ENCODE results near the gene MELTF.

MELTF gene

DNA sequence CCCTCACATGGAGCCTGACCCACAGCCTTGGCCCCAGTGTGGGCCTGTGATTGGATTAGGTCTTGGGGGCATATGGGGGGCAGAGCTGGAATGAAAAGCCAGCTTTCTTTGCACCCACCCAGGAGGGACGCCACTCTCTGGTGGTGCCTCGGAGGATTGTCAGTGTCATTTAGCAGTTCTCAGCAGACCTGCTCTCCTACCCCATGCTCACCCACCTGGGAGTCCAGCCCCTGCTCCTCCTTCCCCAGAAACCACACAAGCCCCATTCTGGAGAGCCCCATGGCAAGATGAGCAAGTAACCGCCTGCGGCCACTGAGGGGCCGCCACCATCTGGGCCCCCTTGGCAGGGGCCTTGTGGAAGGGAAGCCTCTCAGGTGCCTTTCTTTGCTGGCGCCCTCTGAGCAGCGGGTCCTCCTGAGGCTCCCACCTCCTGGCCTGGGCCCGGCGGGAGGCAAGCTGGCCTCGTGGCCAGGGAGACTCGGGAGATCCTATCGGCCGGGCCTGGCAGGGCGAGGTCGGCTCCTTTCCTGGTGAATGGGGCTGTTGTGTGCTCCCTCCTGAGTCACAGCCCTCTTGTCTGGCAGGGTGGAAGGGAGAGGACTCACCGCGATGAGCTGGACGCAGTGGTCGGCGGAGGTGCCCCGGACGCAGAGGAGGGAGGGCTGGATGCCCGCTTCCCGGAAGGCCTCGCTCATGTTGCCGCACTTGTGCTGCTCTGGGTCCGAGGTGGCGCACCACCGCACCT is 2.3 kb downstream of the MELTF start:
- DNase-seq (ENCODE audit: low read depth, low spot score), result no peak
- H3K36me3 ChIP-seq (ENCODE audit: control insufficient read depth, insufficient read depth, low read length), result no peaks in the 10 kb centered on the region
- WGBS (ENCODE audit: insufficient coverage, insufficient read length), result no CpG with 5 or more reads among the region's 29 CpGs
- no peak overlapping the region for H3K27ac ChIP-seq (ENCODE audit: low read length)
- H3K4me3 ChIP-seq (ENCODE audit: low read length), result no peak overlapping the region
- H3K27me3 ChIP-seq (ENCODE audit: control insufficient read depth, insufficient read depth, low read length), result no peaks in the 10 kb centered on the region; the same call in 1 of the 2 replicates
- H3K4me1 ChIP-seq (ENCODE audit: control insufficient read depth, insufficient read depth, low read length), result 0 out of 2 replicates have a peak, but pooled peaks cover 1% of the 10 kb centered on the region
- H3K9me3 ChIP-seq (ENCODE audit: control insufficient read depth, insufficient read depth, low read length), result no peaks in the 10 kb centered on the region

DNA sequence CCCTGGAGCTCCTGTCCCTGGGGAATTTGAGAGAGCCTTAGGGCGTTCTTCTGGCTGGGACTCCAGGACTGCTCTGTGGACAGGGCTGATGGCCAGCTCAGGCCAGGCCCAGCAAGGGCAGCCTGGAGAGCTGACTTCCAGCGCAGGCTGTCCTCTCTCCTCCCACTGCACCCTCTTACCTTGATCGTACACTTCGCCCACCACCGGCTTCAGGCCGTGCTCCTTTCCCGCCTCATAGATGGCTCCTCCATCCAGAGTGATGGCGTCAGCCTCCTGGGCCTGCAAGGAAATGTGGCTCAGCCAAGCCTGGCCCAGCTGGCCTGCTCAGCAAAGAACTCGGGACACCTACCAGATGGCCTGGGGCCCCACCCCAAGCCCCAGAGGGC is 3.1 kb downstream of the MELTF start:
- Histone ChIP-seq H3K9me3 (ENCODE audit: control insufficient read depth, insufficient read depth, low read length) (no peaks in the 10 kb centered on the region), H3K27me3 (ENCODE audit: control insufficient read depth, insufficient read depth, low read length) (no peaks in the 10 kb centered on the region; the same call in 1 of the 2 replicates), H3K4me3 (ENCODE audit: low read length) (no peak overlapping the region), H3K27ac (ENCODE audit: low read length) (no peak overlapping the region), H3K4me1 (ENCODE audit: control insufficient read depth, insufficient read depth, low read length) (0 out of 2 replicates have a peak, but pooled peaks cover 1% of the 10 kb centered on the region), H3K36me3 (ENCODE audit: control insufficient read depth, insufficient read depth, low read length) (no peaks in the 10 kb centered on the region)
- DNase-seq (ENCODE audit: low read depth, low spot score), result no peak
- WGBS (ENCODE audit: insufficient coverage, insufficient read length), result no CpG with 5 or more reads among the region's 9 CpGs

DNA sequence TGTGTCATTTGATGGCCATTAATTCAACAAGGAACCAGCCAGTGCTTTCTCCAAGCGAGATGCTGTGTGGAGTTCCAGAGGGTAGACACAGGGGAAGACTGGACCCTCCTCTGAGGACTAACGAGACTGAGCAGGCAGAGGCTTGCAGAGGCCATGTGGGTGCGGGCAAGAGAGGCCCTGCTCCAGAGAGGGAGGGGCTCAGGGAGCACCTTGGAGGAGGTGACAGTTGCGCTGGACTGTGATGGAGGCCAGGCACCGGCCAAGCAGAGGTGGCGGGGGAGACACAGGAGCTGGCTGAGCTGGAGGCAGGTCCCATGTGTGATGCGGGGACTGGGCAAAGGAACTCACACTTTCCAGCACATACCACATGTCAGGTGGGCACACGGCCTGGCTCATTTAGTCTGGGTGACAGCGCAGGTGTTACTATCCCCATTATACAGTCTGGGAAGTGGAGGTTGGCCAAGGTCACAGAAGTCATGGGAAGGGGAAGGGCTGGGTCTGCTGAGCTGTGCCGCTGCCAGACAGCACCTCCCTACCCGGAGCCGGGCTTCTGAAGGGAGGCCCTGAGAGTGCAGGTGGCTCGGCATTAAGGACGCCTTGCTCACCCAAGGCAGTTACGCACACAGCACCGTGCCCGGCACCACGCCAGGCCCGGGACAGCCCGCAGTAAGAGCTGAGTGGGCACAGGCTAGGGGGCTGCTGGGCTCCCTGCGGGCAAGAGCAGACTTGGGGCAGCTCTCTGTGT is 3.7 kb downstream of the MELTF start:
- H3K27me3 ChIP-seq (ENCODE audit: control insufficient read depth, insufficient read depth, low read length), result no peaks in the 10 kb centered on the region; the same call in 1 of the 2 replicates
- DNase-seq (ENCODE audit: low read depth, low spot score), result no peak
- H3K9me3 ChIP-seq (ENCODE audit: control insufficient read depth, insufficient read depth, low read length), result no peaks in the 10 kb centered on the region
- no peak overlapping the region for H3K4me3 ChIP-seq (ENCODE audit: low read length)
- peaks cover 5% of the 10 kb centered on the region; the same call in 1 of the 2 replicates for H3K4me1 ChIP-seq (ENCODE audit: control insufficient read depth, insufficient read depth, low read length)
- no peaks in the 10 kb centered on the region for H3K36me3 ChIP-seq (ENCODE audit: control insufficient read depth, insufficient read depth, low read length)
- no CpG with 5 or more reads among the region's 21 CpGs for WGBS (ENCODE audit: insufficient coverage, insufficient read length)
- no peak overlapping the region for H3K27ac ChIP-seq (ENCODE audit: low read length)

DNA sequence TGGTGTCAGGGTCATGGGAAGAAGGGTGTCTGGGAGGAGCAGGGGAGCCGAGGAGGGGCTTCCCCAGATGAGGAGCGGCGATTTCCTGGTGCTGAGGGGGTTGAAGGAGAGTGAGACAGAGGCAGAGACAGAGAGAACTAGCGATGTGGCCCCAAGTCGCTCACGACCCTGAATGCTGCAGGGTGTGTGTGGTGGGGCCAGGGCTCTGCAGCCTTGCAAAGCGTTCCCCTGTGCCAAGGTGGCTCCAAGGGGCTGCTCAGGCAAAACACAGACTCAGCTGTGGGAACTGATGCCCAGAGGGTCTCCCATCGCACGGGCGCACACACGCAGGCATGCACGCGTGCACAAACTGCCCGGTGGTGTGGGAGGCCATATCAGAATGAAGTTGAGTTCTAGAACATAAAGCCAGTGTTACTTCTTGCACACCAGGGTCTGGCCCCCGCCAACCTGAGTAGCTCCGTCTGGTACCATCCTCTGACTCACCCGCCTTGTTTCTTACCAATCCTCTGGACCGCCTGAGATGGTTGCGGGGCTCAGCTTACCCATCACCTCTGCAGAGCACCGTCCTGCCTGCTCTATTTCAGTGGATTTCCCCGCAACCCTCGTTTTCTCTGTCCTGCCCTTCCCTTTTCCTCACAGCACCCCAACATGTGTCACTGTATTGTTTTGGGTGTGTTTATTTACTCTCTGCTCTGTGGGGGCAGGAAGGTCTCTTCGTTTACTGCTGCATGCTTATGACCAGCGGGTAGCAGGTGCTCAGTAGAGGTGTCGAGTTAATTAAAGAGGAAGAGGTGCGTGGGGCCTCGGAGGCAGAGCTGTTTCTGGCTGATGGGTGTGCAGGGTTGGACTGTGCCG is 4.5 kb downstream of the MELTF start:
- Histone ChIP-seq H3K4me3 (ENCODE audit: low read length) (no peak overlapping the region), H3K9me3 (ENCODE audit: control insufficient read depth, insufficient read depth, low read length) (no peaks in the 10 kb centered on the region), H3K36me3 (ENCODE audit: control insufficient read depth, insufficient read depth, low read length) (no peaks in the 10 kb centered on the region), H3K27ac (ENCODE audit: low read length) (no peak overlapping the region), H3K27me3 (ENCODE audit: control insufficient read depth, insufficient read depth, low read length) (no peaks in the 10 kb centered on the region; the same call in 1 of the 2 replicates), H3K4me1 (ENCODE audit: control insufficient read depth, insufficient read depth, low read length) (peaks cover 5% of the 10 kb centered on the region; the same call in 1 of the 2 replicates)
- WGBS (ENCODE audit: insufficient coverage, insufficient read length), result no CpG with 5 or more reads among the region's 28 CpGs
- DNase-seq (ENCODE audit: low read depth, low spot score), result no peak

DNA sequence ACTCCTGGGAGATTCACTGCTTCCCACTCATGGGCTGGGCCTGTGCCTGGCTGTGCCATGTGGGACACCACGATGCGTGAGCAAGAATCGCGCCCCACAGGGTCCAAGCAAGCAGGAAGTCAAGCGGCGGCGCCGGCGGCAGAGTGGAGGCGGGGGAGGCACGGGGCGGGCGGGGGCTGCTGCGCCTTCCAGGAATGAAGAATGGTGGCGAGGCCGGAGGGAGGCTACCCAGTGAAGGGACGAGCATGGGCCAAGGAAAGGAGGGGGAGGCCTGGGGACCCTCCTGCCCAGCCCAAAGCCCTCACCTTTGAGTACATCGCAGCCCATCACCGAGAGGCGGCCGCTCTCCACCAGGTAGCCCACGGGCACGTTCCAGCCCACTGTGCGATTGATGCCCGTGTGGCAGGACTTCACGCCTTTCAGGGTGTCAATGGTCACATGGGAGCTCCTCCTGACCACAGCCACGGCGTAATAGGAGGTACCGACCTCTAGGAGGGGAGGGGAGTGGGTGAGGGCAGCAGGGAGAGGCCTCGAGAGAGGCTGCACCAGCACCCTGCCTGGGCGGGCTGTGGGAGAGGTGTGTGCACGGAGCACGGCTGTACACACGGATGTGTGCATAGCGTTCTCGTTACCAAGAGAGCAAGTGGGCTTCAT is 5.5 kb downstream of the MELTF start:
- Histone ChIP-seq H3K4me1 (ENCODE audit: control insufficient read depth, insufficient read depth, low read length) (peaks cover 4% of the 10 kb centered on the region; the same call in 1 of the 2 replicates), H3K27me3 (ENCODE audit: control insufficient read depth, insufficient read depth, low read length) (no peaks in the 10 kb centered on the region; the same call in 1 of the 2 replicates), H3K4me3 (ENCODE audit: low read length) (no peak overlapping the region), H3K36me3 (ENCODE audit: control insufficient read depth, insufficient read depth, low read length) (no peaks in the 10 kb centered on the region), H3K9me3 (ENCODE audit: control insufficient read depth, insufficient read depth, low read length) (no peaks in the 10 kb centered on the region), H3K27ac (ENCODE audit: low read length) (no peak overlapping the region)
- WGBS (ENCODE audit: insufficient coverage, insufficient read length), result no CpG with 5 or more reads among the region's 36 CpGs
- no peak for DNase-seq (ENCODE audit: low read depth, low spot score)

DNA sequence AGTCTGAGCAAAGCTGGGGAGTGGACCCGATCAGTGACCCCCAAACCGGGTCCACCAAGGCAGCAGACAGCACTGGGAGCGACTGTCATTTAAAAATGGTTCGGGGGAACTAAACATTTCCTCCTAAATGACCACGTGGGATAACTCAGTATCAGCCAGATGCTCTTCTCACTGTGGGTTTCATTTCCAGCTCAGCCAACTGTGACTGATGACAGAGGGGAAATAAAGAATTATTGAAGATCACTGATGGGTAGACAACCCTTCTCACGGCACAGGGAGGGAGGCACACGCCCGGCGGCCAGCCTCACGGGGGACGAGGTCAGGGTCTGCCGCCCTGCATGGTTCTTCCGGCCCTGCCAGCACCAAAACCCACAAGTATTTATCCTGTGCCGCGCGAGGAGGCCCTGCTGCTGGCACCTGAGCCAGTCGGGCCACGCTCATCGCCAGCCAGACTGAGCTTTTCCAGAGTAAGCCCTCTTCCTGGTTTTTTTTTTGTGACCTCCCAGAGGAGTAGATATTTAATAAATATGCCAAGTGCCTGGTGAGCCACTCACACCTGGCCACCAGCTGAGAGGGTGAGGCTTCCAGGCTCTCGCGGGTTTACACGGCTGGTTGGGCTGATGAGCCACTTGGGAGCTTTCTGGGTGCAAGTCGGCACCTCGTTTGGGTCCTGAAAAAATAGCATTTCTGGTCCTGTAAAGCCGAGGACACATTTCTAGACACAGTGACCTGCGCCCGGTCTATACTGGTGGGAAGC is 6.2 kb downstream of the MELTF start:
- Histone ChIP-seq H3K36me3 (ENCODE audit: control insufficient read depth, insufficient read depth, low read length) (no peaks in the 10 kb centered on the region), H3K27me3 (ENCODE audit: control insufficient read depth, insufficient read depth, low read length) (no peaks in the 10 kb centered on the region), H3K27ac (ENCODE audit: low read length) (no peak overlapping the region), H3K4me3 (ENCODE audit: low read length) (no peak overlapping the region), H3K4me1 (ENCODE audit: control insufficient read depth, insufficient read depth, low read length) (peaks cover 4% of the 10 kb centered on the region; the same call in 1 of the 2 replicates), H3K9me3 (ENCODE audit: control insufficient read depth, insufficient read depth, low read length) (no peaks in the 10 kb centered on the region)
- no CpG with 5 or more reads among the region's 27 CpGs for WGBS (ENCODE audit: insufficient coverage, insufficient read length)
- DNase-seq (ENCODE audit: low read depth, low spot score), result no peak

DNA sequence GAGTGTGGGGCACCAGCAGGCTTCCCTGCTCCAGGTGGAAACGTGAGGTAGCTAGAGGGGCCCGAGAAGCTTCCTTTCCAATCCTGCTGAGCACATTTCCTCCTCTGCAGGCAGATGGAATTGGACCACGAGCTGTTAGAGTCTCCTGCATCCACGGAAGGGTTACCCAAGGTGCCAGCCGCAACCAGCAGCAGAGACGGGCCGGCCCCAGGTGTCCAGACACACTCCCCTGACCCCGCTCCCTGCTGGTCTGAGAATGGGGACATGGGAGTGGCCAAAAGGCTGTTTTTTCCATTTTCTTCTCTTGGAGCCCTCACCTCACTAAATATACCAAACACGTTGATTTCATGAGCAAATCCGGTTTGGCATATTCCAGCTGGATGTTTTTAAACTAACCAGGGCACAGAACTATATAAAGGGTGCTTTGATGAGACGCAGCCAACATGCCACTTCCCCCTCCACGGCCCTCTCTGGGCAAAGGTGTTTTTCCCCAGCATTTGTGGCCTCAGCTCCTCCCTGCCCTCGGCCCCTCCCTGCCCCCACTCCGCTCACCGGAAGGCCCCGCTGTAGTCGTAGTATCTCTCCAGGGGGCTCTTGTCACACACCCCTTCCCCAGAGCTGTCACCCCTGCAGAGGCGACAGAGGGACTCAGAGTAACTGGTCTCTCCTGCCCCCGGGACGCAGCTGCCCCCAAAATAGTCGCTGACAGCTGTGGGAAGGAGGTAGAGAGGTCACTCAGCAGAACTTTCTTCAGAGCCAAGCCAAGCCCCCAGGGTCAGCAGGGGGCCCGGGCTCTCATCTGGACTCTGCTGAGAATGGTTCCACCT is 7.0 kb downstream of the MELTF start:
- no peak overlapping the region for H3K27ac ChIP-seq (ENCODE audit: low read length)
- H3K4me3 ChIP-seq (ENCODE audit: low read length), result no peak overlapping the region
- no peaks in the 10 kb centered on the region for H3K9me3 ChIP-seq (ENCODE audit: control insufficient read depth, insufficient read depth, low read length)
- DNase-seq (ENCODE audit: low read depth, low spot score), result no peak
- no peaks in the 10 kb centered on the region for H3K27me3 ChIP-seq (ENCODE audit: control insufficient read depth, insufficient read depth, low read length)
- H3K36me3 ChIP-seq (ENCODE audit: control insufficient read depth, insufficient read depth, low read length), result no peaks in the 10 kb centered on the region
- WGBS (ENCODE audit: insufficient coverage, insufficient read length), result no CpG with 5 or more reads among the region's 22 CpGs
- H3K4me1 ChIP-seq (ENCODE audit: control insufficient read depth, insufficient read depth, low read length), result peaks cover 4% of the 10 kb centered on the region; the same call in 1 of the 2 replicates

DNA sequence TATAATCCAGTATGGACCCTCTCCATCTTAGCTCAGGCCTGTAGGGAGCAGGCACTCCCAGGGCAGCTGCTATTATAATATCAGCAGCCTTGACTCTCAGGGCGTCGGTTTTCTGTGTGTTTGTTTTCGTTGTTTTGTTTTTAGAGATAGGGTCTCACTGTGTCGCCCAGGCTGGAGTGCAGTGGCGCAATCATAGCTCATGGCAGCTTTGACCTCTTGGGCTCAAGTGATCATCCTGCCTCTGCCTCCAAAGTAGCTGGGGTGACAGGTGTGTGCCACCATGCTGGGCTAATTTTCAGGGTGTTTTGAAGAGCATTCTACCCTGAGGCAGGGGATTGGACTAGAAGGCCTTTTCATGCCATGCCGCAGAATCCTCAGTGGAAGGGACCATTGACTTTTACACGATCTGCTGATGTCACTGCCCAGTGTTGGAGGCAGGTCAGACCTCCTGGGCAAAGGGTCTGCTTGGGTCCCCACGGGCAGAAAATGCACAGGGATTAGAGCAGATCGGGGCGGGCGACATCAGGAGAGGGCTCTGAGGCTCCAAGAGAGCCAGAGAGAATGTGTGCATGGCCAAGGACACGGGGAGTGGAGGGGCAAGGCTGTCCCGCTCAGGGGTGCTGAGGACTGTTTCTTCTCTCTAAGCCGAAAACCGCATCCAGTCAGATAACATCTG is 7.8 kb downstream of the MELTF start:
- no peaks in the 10 kb centered on the region for H3K36me3 ChIP-seq (ENCODE audit: control insufficient read depth, insufficient read depth, low read length)
- no peaks in the 10 kb centered on the region for H3K27me3 ChIP-seq (ENCODE audit: control insufficient read depth, insufficient read depth, low read length)
- H3K9me3 ChIP-seq (ENCODE audit: control insufficient read depth, insufficient read depth, low read length), result no peaks in the 10 kb centered on the region
- DNase-seq (ENCODE audit: low read depth, low spot score), result no peak
- H3K4me1 ChIP-seq (ENCODE audit: control insufficient read depth, insufficient read depth, low read length), result peaks cover 4% of the 10 kb centered on the region; the same call in 1 of the 2 replicates
- no peak overlapping the region for H3K27ac ChIP-seq (ENCODE audit: low read length)
- no CpG with 5 or more reads among the region's 15 CpGs for WGBS (ENCODE audit: insufficient coverage, insufficient read length)
- no peak overlapping the region for H3K4me3 ChIP-seq (ENCODE audit: low read length)
